ENCODE results near the gene CRACR2A. TPM values are rescaled to one million over a fixed set of nuclear protein-coding genes. Genes with fewer than 3 reads are reported as not detected.

Gene CRACR2A
- total RNA-seq, 1 experiment from 2014 or later, result 0.92 TPM

GRCh38 chr12:3574986-3575385 lies 177.9 kb downstream of the CRACR2A start:
- CTCF ChIA-PET, result no interaction called here
- intact Hi-C loops (cut with micrococcal nuclease; ENCODE audit: unreplicated experiment) (no loop called here), in situ Hi-C loops (cut with HindIII; ENCODE audit: low pct_unique_long_range_greater_than_20kb, low sequenced_read_pairs) (no loop called here)
- H3K36me3 ChIP-seq (ENCODE audit: control insufficient read depth, insufficient read depth, low read length), result no peaks in the 10 kb centered on the region
- no peak overlapping the region for H3K27ac ChIP-seq (ENCODE audit: low read length)
- POLR2A ChIA-PET, result no interaction called here
- no peaks in the 10 kb centered on the region for H3K9me3 ChIP-seq (ENCODE audit: control insufficient read depth, insufficient read depth, low read depth, low read length)
- no peak for TF ChIP-seq CTCF (IDR thresholded peaks at IDR 0.05)
- TF ChIP-seq SIN3A (IDR thresholded peaks at IDR 0.05; ENCODE audit: borderline replicate concordance, insufficient read depth, low read depth, low read length), result no peak
- no peak for TF ChIP-seq REST (IDR thresholded peaks at IDR 0.05; ENCODE audit: insufficient read depth in 1 of 2, low read depth in 2 of 2, low read length in 1 of 2)
- no peak for TF ChIP-seq TCF7L2 (IDR thresholded peaks at IDR 0.05; ENCODE audit: low read depth, low read length)
- no peak for TF ChIP-seq POLR2AphosphoS5 (IDR thresholded peaks at IDR 0.05; ENCODE audit: low read depth, low read length)
- DNase-seq (ENCODE audit: low read depth, low spot score) (no peak), ATAC-seq (no peak)
- no peaks in the 10 kb centered on the region for H3K4me1 ChIP-seq (ENCODE audit: control insufficient read depth, insufficient read depth, low read length)
- no TSS peak for BruUV-seq (replicated peaks)
- no peaks in the 10 kb centered on the region for H3K27me3 ChIP-seq (ENCODE audit: control insufficient read depth, insufficient read depth, low read length)
- no peak overlapping the region for H3K4me3 ChIP-seq (ENCODE audit: low read depth in 2 of 2, low read length in 2 of 2)

GRCh38 chr12:3572560-3572959 lies 180.3 kb downstream of the CRACR2A start:
- ChIA-PET CTCF (no interaction called here), POLR2A (no interaction called here)
- no peaks in the 10 kb centered on the region for H3K4me1 ChIP-seq (ENCODE audit: control insufficient read depth, insufficient read depth, low read length)
- no peak for DNase-seq (ENCODE audit: low read depth, low spot score)
- in situ Hi-C loops (cut with HindIII; ENCODE audit: low pct_unique_long_range_greater_than_20kb, low sequenced_read_pairs), result no loop called here
- no peaks in the 10 kb centered on the region for H3K36me3 ChIP-seq (ENCODE audit: control insufficient read depth, insufficient read depth, low read length)
- no peak overlapping the region for H3K27ac ChIP-seq (ENCODE audit: low read length)
- H3K9me3 ChIP-seq (ENCODE audit: control insufficient read depth, insufficient read depth, low read depth, low read length), result no peaks in the 10 kb centered on the region
- BruUV-seq (replicated peaks), result no TSS peak
- TF ChIP-seq SIN3A (IDR thresholded peaks at IDR 0.05; ENCODE audit: borderline replicate concordance, insufficient read depth, low read depth, low read length), result no peak
- TF ChIP-seq CTCF (IDR thresholded peaks at IDR 0.05), result no peak
- H3K4me3 ChIP-seq (ENCODE audit: low read depth in 2 of 2, low read length in 2 of 2), result no peak overlapping the region
- intact Hi-C loops (cut with micrococcal nuclease; ENCODE audit: unreplicated experiment), result no loop called here
- no peaks in the 10 kb centered on the region for H3K27me3 ChIP-seq (ENCODE audit: control insufficient read depth, insufficient read depth, low read length)
- ATAC-seq, result no peak

- in situ Hi-C loops (cut with HindIII; ENCODE audit: low pct_unique_long_range_greater_than_20kb, low sequenced_read_pairs) (no loop called here), intact Hi-C loops (cut with micrococcal nuclease; ENCODE audit: unreplicated experiment) (no loop called here)
- no peak for ATAC-seq
- no peaks in the 10 kb centered on the region for H3K4me1 ChIP-seq (ENCODE audit: control insufficient read depth, insufficient read depth, low read length)
- no peaks in the 10 kb centered on the region; the same call in 1 of the 2 replicates for H3K27me3 ChIP-seq (ENCODE audit: control insufficient read depth, insufficient read depth, low read length)
- no peaks in the 10 kb centered on the region for H3K36me3 ChIP-seq (ENCODE audit: control insufficient read depth, insufficient read depth, low read length)
- BruUV-seq (replicated peaks), result no TSS peak
- no peaks in the 10 kb centered on the region for H3K9me3 ChIP-seq (ENCODE audit: control insufficient read depth, insufficient read depth, low read depth, low read length)
- no peak overlapping the region for H3K27ac ChIP-seq (ENCODE audit: low read length)
- TF ChIP-seq CTCF (IDR thresholded peaks at IDR 0.05) (no peak), SIN3A (IDR thresholded peaks at IDR 0.05; ENCODE audit: borderline replicate concordance, insufficient read depth, low read depth, low read length) (no peak), TCF7L2 (IDR thresholded peaks at IDR 0.05; ENCODE audit: low read depth, low read length) (no peak), POLR2AphosphoS5 (IDR thresholded peaks at IDR 0.05; ENCODE audit: low read depth, low read length) (no peak), REST (IDR thresholded peaks at IDR 0.05; ENCODE audit: insufficient read depth in 1 of 2, low read depth in 2 of 2, low read length in 1 of 2) (no peak)
- CTCF ChIA-PET, result no interaction called here
- DNase-seq (ENCODE audit: low read depth, low spot score), result no peak
- H3K4me3 ChIP-seq (ENCODE audit: low read depth in 2 of 2, low read length in 2 of 2), result no peak overlapping the region
- POLR2A ChIA-PET, result no interaction called here
These were observed 181.2 kb downstream of the CRACR2A start for GRCh38 chr12:3571724-3572123.

Measured in Panc1 (cell line).